ENCODE results near the gene EDN2.

EDN2 gene

GRCh38 chr1:41437011-41437355, 47.5 kb downstream of the EDN2 start:
- H3K36me3 ChIP-seq (replicated peaks), result no peaks in the 10 kb centered on the region
- TF ChIP-seq, protein P1, sequence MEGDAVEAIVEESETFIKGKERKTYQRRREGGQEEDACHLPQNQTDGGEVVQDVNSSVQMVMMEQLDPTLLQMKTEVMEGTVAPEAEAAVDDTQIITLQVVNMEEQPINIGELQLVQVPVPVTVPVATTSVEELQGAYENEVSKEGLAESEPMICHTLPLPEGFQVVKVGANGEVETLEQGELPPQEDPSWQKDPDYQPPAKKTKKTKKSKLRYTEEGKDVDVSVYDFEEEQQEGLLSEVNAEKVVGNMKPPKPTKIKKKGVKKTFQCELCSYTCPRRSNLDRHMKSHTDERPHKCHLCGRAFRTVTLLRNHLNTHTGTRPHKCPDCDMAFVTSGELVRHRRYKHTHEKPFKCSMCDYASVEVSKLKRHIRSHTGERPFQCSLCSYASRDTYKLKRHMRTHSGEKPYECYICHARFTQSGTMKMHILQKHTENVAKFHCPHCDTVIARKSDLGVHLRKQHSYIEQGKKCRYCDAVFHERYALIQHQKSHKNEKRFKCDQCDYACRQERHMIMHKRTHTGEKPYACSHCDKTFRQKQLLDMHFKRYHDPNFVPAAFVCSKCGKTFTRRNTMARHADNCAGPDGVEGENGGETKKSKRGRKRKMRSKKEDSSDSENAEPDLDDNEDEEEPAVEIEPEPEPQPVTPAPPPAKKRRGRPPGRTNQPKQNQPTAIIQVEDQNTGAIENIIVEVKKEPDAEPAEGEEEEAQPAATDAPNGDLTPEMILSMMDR (IDR thresholded peaks at IDR 0.05; ENCODE audit: low read depth, low read length, missing control alignments), result no peak
- H3K27me3 ChIP-seq (replicated peaks), result no peaks in the 10 kb centered on the region
- no peak for DNase-seq
- in situ Hi-C loops (cut with HindIII; ENCODE audit: low pct_ligation_motif_present, low sequenced_read_pairs), result no loop called here
- no peak overlapping the region for H3K4me3 ChIP-seq (ENCODE audit: low read depth, low read length)
- no peak overlapping the region for H3K27ac ChIP-seq

GRCh38 chr1:41436281-41437010, 48.0 kb downstream of the EDN2 start:
- Histone ChIP-seq H3K4me3 (ENCODE audit: low read depth, low read length) (no peak overlapping the region), H3K27me3 (replicated peaks) (no peaks in the 10 kb centered on the region), H3K27ac (no peak overlapping the region), H3K36me3 (replicated peaks) (no peaks in the 10 kb centered on the region)
- DNase-seq, result no peak
- in situ Hi-C loops (cut with HindIII; ENCODE audit: low pct_ligation_motif_present, low sequenced_read_pairs), result no loop called here
- TF ChIP-seq, protein P1 (IDR thresholded peaks at IDR 0.05; ENCODE audit: low read depth, low read length, missing control alignments), result no peak

GRCh38 chr1:41435570-41436178, 48.8 kb downstream of the EDN2 start:
- H3K4me3 ChIP-seq (ENCODE audit: low read depth, low read length), result no peak overlapping the region
- no peaks in the 10 kb centered on the region for H3K27me3 ChIP-seq (replicated peaks)
- peak overlapping the region; percentile 13 for H3K27ac ChIP-seq
- DNase-seq, result peak; percentile 69
- in situ Hi-C loops (cut with HindIII; ENCODE audit: low pct_ligation_motif_present, low sequenced_read_pairs), result no loop called here
- TF ChIP-seq, protein P1 (IDR thresholded peaks at IDR 0.05; ENCODE audit: low read depth, low read length, missing control alignments), result no peak
- H3K36me3 ChIP-seq (replicated peaks), result no peaks in the 10 kb centered on the region

- no peaks in the 10 kb centered on the region for H3K27me3 ChIP-seq (replicated peaks)
- DNase-seq, result peak; percentile 67
- in situ Hi-C loops (cut with HindIII; ENCODE audit: low pct_ligation_motif_present, low sequenced_read_pairs), result no loop called here
- H3K36me3 ChIP-seq (replicated peaks), result no peaks in the 10 kb centered on the region
- no peak overlapping the region for H3K4me3 ChIP-seq (ENCODE audit: low read depth, low read length)
- no peak overlapping the region for H3K27ac ChIP-seq
- TF ChIP-seq, protein P1 (IDR thresholded peaks at IDR 0.05; ENCODE audit: low read depth, low read length, missing control alignments), result no peak
These were observed 49.6 kb downstream of the EDN2 start for GRCh38 chr1:41434748-41435449.

GRCh38 chr1:41434306-41434705, 50.2 kb downstream of the EDN2 start:
- in situ Hi-C loops (cut with HindIII; ENCODE audit: low pct_ligation_motif_present, low sequenced_read_pairs), result no loop called here
- no peaks in the 10 kb centered on the region for H3K27me3 ChIP-seq (replicated peaks)
- TF ChIP-seq, protein P1 (IDR thresholded peaks at IDR 0.05; ENCODE audit: low read depth, low read length, missing control alignments), result no peak
- no peak for DNase-seq
- H3K36me3 ChIP-seq (replicated peaks), result no peaks in the 10 kb centered on the region
- H3K4me3 ChIP-seq (ENCODE audit: low read depth, low read length), result no peak overlapping the region
- H3K27ac ChIP-seq, result no peak overlapping the region

Data from brain microvascular endothelial cell (primary cell).